GM23248 (cell line): ENCODE results near the gene STK16.
"Not testable (repeated sequence)": the region's sequence is repeated elsewhere in the genome, so short reads cannot be mapped to it uniquely, and the experiment has no call there.

ENCODE experiments used
- EZH2 ChIP-seq: fragments of 200-600 bp; sonication (generic); IDR thresholded peaks from 2 replicates; pipeline ENCODE4 v1.6.1; 2018; ENCODE audit warnings: antibody characterized with exemption, mild to moderate bottlenecking; ENCODE audit not compliant: insufficient read depth, poor library complexity, severe bottlenecking
- EZH2phosphoT487 ChIP-seq: fragments of 200-600 bp; sonication (generic); IDR thresholded peaks from 2 replicates; pipeline ENCODE4 v1.6.1; 2018; ENCODE audit warnings: antibody characterized with exemption, moderate library complexity, mild to moderate bottlenecking, low read depth; ENCODE audit not compliant: insufficient read depth

DNA sequence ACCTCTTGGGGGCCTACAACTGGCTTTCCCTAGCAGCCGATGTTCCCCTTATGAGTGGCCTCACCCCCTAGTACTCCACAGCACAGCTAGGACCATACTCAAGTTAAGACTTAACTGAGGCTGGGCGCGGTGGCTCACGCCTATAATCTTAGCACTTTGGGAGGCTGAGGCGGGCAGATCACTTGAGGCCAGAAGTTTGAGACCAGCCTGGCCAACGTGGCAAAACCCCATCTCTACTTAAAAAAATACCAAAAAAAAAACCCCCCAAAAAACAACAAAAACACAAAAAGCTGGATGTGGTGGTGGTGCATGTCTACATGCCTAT is 41.8 kb downstream of the STK16 start:
- TF ChIP-seq EZH2phosphoT487, EZH2: not testable (repeated sequence)
